GM12878 (cell line): Measurements from ENCODE around the gene TXNL1. TPM values are rescaled to one million over a fixed set of nuclear protein-coding genes. Genes with fewer than 3 reads are reported as not detected.

ENCODE experiments used
- ATAC-seq: fragments of 200-7000 bp; cut with Tn5 transposase; 3 replicates; pipeline ENCODE4 v1.9.1; 2020; ENCODE audit warnings: mild to moderate bottlenecking, moderate library complexity
- BruUV-seq: library from RNA; stranded (reverse); fragments of 400-500 nt; replicated peaks from 2 replicates; lab custom pipeline; 2021; lab: Mats Ljungman, UMichigan
- CTCF ChIA-PET: fragments of 300-600 bp; sonication (Branson Sonifier 250); formaldehyde crosslinking; extraction: SDS; loops from one replicate; lab custom pipeline; 2021; ENCODE audit warnings: inconsistent platforms; lab: Yijun Ruan, JAX
- POLR2A ChIA-PET: fragments of 350-600 bp; formaldehyde crosslinking; extraction: SDS; loops from one replicate; lab custom pipeline; 2021; ENCODE audit warnings: inconsistent platforms; lab: Charles Lee
- RAD21 ChIA-PET: fragments of 300-600 bp; sonication (Branson Sonifier 250); formaldehyde crosslinking; loops from one replicate; lab custom pipeline; 2023; ENCODE audit warnings: antibody characterized with exemption; ENCODE audit not compliant: unreplicated experiment; lab: Charles Lee
- SMC1A ChIA-PET: fragments of 300-600 bp; sonication (Branson Sonifier 250); formaldehyde crosslinking; loops from one replicate; lab custom pipeline; 2023; ENCODE audit not compliant: unreplicated experiment, uncharacterized antibody; lab: Charles Lee
- DNase-seq: peaks from one replicate; pipeline ENCODE4 v3.0.0-alpha.2; 2011; ENCODE audit warnings: low read depth, low spot score
- FAIRE-seq: peaks from 3 replicates; lab custom pipeline; 2011; peaks lifted over from hg19 to GRCh38; lab: Jason Lieb, UNC
- H2AFZ ChIP-seq: 2 replicates; pipeline ENCODE4 v1.6.0; 2011; ENCODE audit warnings: low read depth, low read length, control low read depth; ENCODE audit not compliant: control insufficient read depth
- H3K27ac ChIP-seq: 2 replicates; pipeline ENCODE4 v1.5.1; 2011; ENCODE audit warnings: control low read depth; ENCODE audit not compliant: control insufficient read depth, insufficient read depth
- H3K27me3 ChIP-seq, 2 experiments: replicated peaks in 1 of 2; 2 replicates each; pipeline versions ENCODE4 v1.6.0 to v1.6.1; 2011; ENCODE audit warnings: low read length in 1 of 2; ENCODE audit not compliant: control insufficient read depth in 2 of 2, insufficient read depth in 2 of 2
- H3K36me3 ChIP-seq, 2 experiments: 2 replicates each; pipeline ENCODE4 v1.5.1; 2011; ENCODE audit warnings: low read length in 1 of 2; ENCODE audit not compliant: control insufficient read depth in 2 of 2, insufficient read depth in 2 of 2
- H3K4me1 ChIP-seq: 2 replicates; pipeline ENCODE4 v1.6.1; 2011; ENCODE audit warnings: mild to moderate bottlenecking, low read length, moderate library complexity, mixed read lengths; ENCODE audit not compliant: control insufficient read depth, insufficient read depth
- H3K4me2 ChIP-seq: 2 replicates; pipeline ENCODE4 v1.6.0; 2011; ENCODE audit warnings: control low read depth; ENCODE audit not compliant: control insufficient read depth, insufficient read depth
- H3K4me3 ChIP-seq: fragments of 200-600 bp; sonication (generic); 2 replicates; pipeline ENCODE4 v1.5.1; 2016
- H3K79me2 ChIP-seq: 2 replicates; pipeline ENCODE4 v1.6.0; 2011; ENCODE audit warnings: low read length; ENCODE audit not compliant: control insufficient read depth, insufficient read depth
- H3K9ac ChIP-seq: 2 replicates; pipeline ENCODE4 v1.8.0; 2011; ENCODE audit warnings: low read length, control low read depth, mixed read lengths; ENCODE audit not compliant: control insufficient read depth, insufficient read depth
- H3K9me3 ChIP-seq: replicated peaks from 3 replicates; pipeline ENCODE4 v1.5.1; 2011; ENCODE audit warnings: mild to moderate bottlenecking, low read length; ENCODE audit not compliant: control insufficient read depth, insufficient read depth
- H4K20me1 ChIP-seq: 2 replicates; pipeline ENCODE4 v1.6.0; 2011; ENCODE audit not compliant: control insufficient read depth, insufficient read depth
- BHLHE40 ChIP-seq, 2 experiments: fragments of 450-650 bp in 1 of 2; IDR thresholded peaks; 2 replicates each; pipeline ENCODE4 v1.6.1; 2011 to 2017; ENCODE audit warnings: low read depth in 2 of 2, borderline replicate concordance in 1 of 2, improper control_type of control experiment in 1 of 2, low read length in 1 of 2, mild to moderate bottlenecking in 1 of 2
- EZH2 ChIP-seq: IDR thresholded peaks from 2 replicates; pipeline ENCODE4 v1.6.1; 2012; ENCODE audit warnings: low read depth, mild to moderate bottlenecking, control low read depth, inconsistent platforms, low read length, borderline replicate concordance; ENCODE audit not compliant: control insufficient read depth
- IKZF1 ChIP-seq: fragments of 450-650 bp; conservative IDR thresholded peaks from 2 replicates; pipeline ENCODE4 v1.6.1; 2017; ENCODE audit warnings: antibody characterized with exemption, mild to moderate bottlenecking
- MEF2A ChIP-seq: IDR thresholded peaks from 2 replicates; pipeline ENCODE4 v1.6.1; 2011; ENCODE audit warnings: low read depth, mild to moderate bottlenecking, low read length, moderate library complexity; ENCODE audit not compliant: insufficient read depth
- POLR2AphosphoS5 ChIP-seq: IDR thresholded peaks from 2 replicates; pipeline ENCODE4 v1.6.1; 2011; ENCODE audit warnings: mild to moderate bottlenecking, low read length, inconsistent platforms
- RAD21 ChIP-seq: IDR thresholded peaks from 2 replicates; pipeline ENCODE4 v1.6.1; 2011; ENCODE audit warnings: mild to moderate bottlenecking, low read depth, low read length, moderate library complexity; ENCODE audit not compliant: insufficient read depth
- RBBP5 ChIP-seq: fragments of 200-600 bp; sonication (generic); conservative IDR thresholded peaks from 2 replicates; pipeline ENCODE4 v1.6.1; 2016
- REST ChIP-seq: IDR thresholded peaks from 2 replicates; pipeline ENCODE4 v1.6.1; 2012; ENCODE audit warnings: mild to moderate bottlenecking, low read depth, low read length
- RUNX3 ChIP-seq: IDR thresholded peaks from 2 replicates; pipeline ENCODE4 v1.6.1; 2012; ENCODE audit warnings: low read length, inconsistent platforms
- SIN3A ChIP-seq: IDR thresholded peaks from 2 replicates; pipeline ENCODE4 v1.6.1; 2012; ENCODE audit warnings: low read depth, low read length, improper control_type of control experiment
- WRNIP1 ChIP-seq: IDR thresholded peaks from 2 replicates; pipeline ENCODE4 v1.6.1; 2011; ENCODE audit warnings: low read depth, low read length, improper control_type of control experiment, borderline replicate concordance
- WGBS: methylation state at CpG from one replicate; pipeline ENCODE4 v1.1.6; 2016; ENCODE audit warnings: low lambda C conversion rate; ENCODE audit not compliant: insufficient replicate concordance, insufficient coverage; ENCODE audit errors: missing lambda C conversion rate; 5-methylcytosine and 5-hydroxymethylcytosine counted together
- in situ Hi-C: fragments of 300-500 bp; cut with MboI; formaldehyde crosslinking; loops from 9 replicates; pipeline ENCODE4 v1.14.3; 2018; ENCODE audit warnings: mixed read lengths
- intact Hi-C: fragments of 100-400 bp; cut with micrococcal nuclease; formaldehyde crosslinking; loops from one replicate; pipeline ENCODE4 v1.14.2; 2022; ENCODE audit not compliant: unreplicated experiment
- polyA plus RNA-seq, 11 experiments: library from polyadenylated mRNA; depleted of rRNA in 4 of 11; unstranded in 6 of 11; stranded (reverse) in 5 of 11; fragments of >200 nt; fragmentation: Nextera tagmentation in 4 of 11; fragmentation: Illumina TruSeq in 1 of 11; extraction: Ambion mirVana in 4 of 11; extraction: Trizol in 1 of 11; gene quantifications; 1 replicate in 1 of 11; 2 replicates in 10 of 11; pipeline versions ENCODE4 v1.2.1 to v1.2.3, GENCODE V29; 2011 to 2016; ENCODE audit warnings: inconsistent platforms in 2 of 11, missing spikeins in 2 of 11, low read depth in 1 of 11
- total RNA-seq, 4 experiments: library from RNA; depleted of rRNA in 3 of 4; stranded (reverse); fragments of >200 nt in 3 of 4; fragmentation: Illumina TruSeq in 1 of 4; extraction: Trizol in 1 of 4; gene quantifications; 2 replicates each; pipeline versions ENCODE4 v1.2.1 to v1.2.3, GENCODE V29; 2013 to 2021

TXNL1 gene
- total and polyA plus RNA-seq, 10 of the 15 experiments (the other 5 are each of a cell fraction or from before 2014, with no cell fraction given), result 30.9 to 124 (median 71.2) TPM

GRCh38 chr18:56647951-56648893 is 9.8 kb upstream of the TXNL1 start:
- CTCF ChIA-PET, result interaction anchor here (0.6 to 10.0 kb wide), 8 partner anchors 8 to 1262 kb away, joined by 3 to 69 read pairs (median 5); no protein-coding TSS in a partner anchor
- FAIRE-seq, result no peak
- peak; percentile 8; the same call in 1 of the 3 replicates for ATAC-seq

DNA sequence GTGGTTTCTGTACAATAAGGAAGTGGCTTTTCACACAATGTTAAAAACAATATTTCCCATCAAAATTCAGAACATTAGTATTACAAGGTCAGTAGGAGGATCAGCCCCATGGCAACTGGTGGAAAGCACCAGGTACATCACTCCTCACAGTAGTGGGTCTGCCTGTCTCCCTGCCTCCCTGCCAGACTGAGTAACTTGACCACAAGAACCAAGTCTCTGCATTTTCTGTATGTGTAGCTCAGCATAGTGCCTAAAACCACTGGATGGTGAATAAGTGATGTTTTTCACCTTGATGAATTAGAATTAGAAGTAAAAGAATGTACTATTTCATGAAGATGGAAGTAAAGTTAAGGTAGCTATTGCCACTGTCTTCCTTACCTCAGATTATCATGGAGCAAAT is 8.7 kb upstream of the TXNL1 start:
- H3K27ac ChIP-seq, result peak overlapping the region; percentile 16; the same call in 1 of the 2 replicates
- CTCF ChIA-PET, result interaction anchor here (0.7 to 10.0 kb wide), 10 partner anchors 9 to 143 kb away, joined by 3 to 69 read pairs (median 6); no protein-coding TSS in a partner anchor
- H3K79me2 ChIP-seq, result peaks cover 8% of the 10 kb centered on the region
- intact Hi-C loops (no loop called here), in situ Hi-C loops (no loop called here)
- SMC1A ChIA-PET, result interaction anchor here (0.5 to 6.7 kb wide), 10 partner anchors 6 to 142 kb away, joined by 3 to 30 read pairs (median 5); no protein-coding TSS in a partner anchor
- ATAC-seq (peak; percentile 41), DNase-seq (no peak), FAIRE-seq (no peak)
- H3K4me1 ChIP-seq, result no peaks in the 10 kb centered on the region; the same call in none of the 2 replicates
- no peaks in the 10 kb centered on the region for H3K9me3 ChIP-seq
- no peaks in the 10 kb centered on the region for H3K36me3 ChIP-seq
- H4K20me1 ChIP-seq, result no peaks in the 10 kb centered on the region
- peak overlapping the region; percentile 54; the same call in 1 of the 2 replicates for H2AFZ ChIP-seq
- POLR2A ChIA-PET, result interaction anchor here (0.7 to 1.4 kb wide), 3 partner anchors 8 to 101 kb away, joined by 3 to 8 read pairs (median 4); partner anchors contain the start of gene TXNL1
- peak overlapping the region; percentile 38; the same call in 1 of the 2 replicates for H3K4me2 ChIP-seq
- H3K9ac ChIP-seq, result no peak overlapping the region
- H3K27me3 ChIP-seq, result no peaks in the 10 kb centered on the region
- RAD21 ChIA-PET, result interaction anchor here (0.7 to 2.6 kb wide), 6 partner anchors 9 to 795 kb away, joined by 3 to 17 read pairs (median 3); partner anchors contain the start of gene TXNL1
- no peak overlapping the region for H3K4me3 ChIP-seq
- no TSS peak for BruUV-seq
- TF ChIP-seq RAD21 (no peak), EZH2 (no peak), MEF2A (no peak), RBBP5 (no peak), SIN3A (no peak), RUNX3 (peak; percentile 84), REST (no peak), BHLHE40 (IDR thresholded peaks at IDR 0.05; ENCODE audit: borderline replicate concordance in 1 of 2, low read depth in 2 of 2, low read length in 1 of 2) (no peak)

More at GRCh38 chr18:56647951-56648893, 9.8 kb upstream of the TXNL1 start:
- ChIA-PET POLR2A (interaction anchor here (0.7 to 1.4 kb wide), 5 partner anchors 9 to 1333 kb away, joined by 3 to 8 read pairs (median 5); partner anchors contain the start of gene TXNL1), SMC1A (interaction anchor here (0.6 to 6.7 kb wide), 11 partner anchors 8 to 914 kb away, joined by 3 to 30 read pairs (median 4); no protein-coding TSS in a partner anchor), RAD21 (interaction anchor here (1.1 to 2.6 kb wide), 4 partner anchors 9 to 64 kb away, joined by 3 to 17 read pairs (median 6); partner anchors contain the start of gene TXNL1)
- no peaks in the 10 kb centered on the region for H3K9me3 ChIP-seq
- TF ChIP-seq WRNIP1 (no peak), RUNX3 (peak; percentile 5; the same call in 1 of the 2 replicates), POLR2AphosphoS5 (no peak), IKZF1 (0 out of 2 replicates have a peak, but pooled peaks have one; percentile 12)
- H3K4me3 ChIP-seq, result no peak overlapping the region
- no peaks in the 10 kb centered on the region; the same call in none of the 2 replicates for H3K4me1 ChIP-seq
- peak overlapping the region; percentile 51 for H3K4me2 ChIP-seq
- no peak for DNase-seq
- H3K36me3 ChIP-seq, result no peaks in the 10 kb centered on the region
- H3K9ac ChIP-seq, result no peak overlapping the region
- intact Hi-C loops (no loop called here), in situ Hi-C loops (no loop called here)
- peak overlapping the region; percentile 81 for H2AFZ ChIP-seq
- no peaks in the 10 kb centered on the region for H3K27me3 ChIP-seq
- no peaks in the 10 kb centered on the region for H4K20me1 ChIP-seq
- H3K79me2 ChIP-seq, result peaks cover 13% of the 10 kb centered on the region
- peak overlapping the region; percentile 18; the same call in 1 of the 2 replicates for H3K27ac ChIP-seq
- no TSS peak for BruUV-seq
- 58% methylated on average over 3 of the region's 3 CpGs for WGBS
